Neuron (in vitro differentiated cells): ENCODE results near the gene COL5A1.

ENCODE experiments used
- H2AFZ ChIP-seq: one replicate; pipeline ENCODE4 v1.6.1; 2013; ENCODE audit warnings: low read depth, mild to moderate bottlenecking, inconsistent platforms, low read length, moderate library complexity
- H3K27me3 ChIP-seq: one replicate; pipeline ENCODE4 v1.6.1; 2013; ENCODE audit warnings: low read length; ENCODE audit not compliant: insufficient read depth
- H3K36me3 ChIP-seq: one replicate; pipeline ENCODE4 v1.6.1; 2013; ENCODE audit warnings: low read length; ENCODE audit not compliant: insufficient read depth
- H3K4me1 ChIP-seq: one replicate; pipeline ENCODE4 v1.6.1; 2013; ENCODE audit warnings: low read length; ENCODE audit not compliant: insufficient read depth
- H3K4me3 ChIP-seq: 2 replicates; pipeline ENCODE4 v1.5.1; 2013; ENCODE audit warnings: mild to moderate bottlenecking, low read length, moderate library complexity
- H3K9me3 ChIP-seq: one replicate; pipeline ENCODE4 v1.6.1; 2013; ENCODE audit warnings: low read length

Gene COL5A1

GRCh38 chr9:134782921-134783698 is 141.5 kb downstream of the COL5A1 start:
- peaks cover 22% of the 10 kb centered on the region for H3K27me3 ChIP-seq
- H3K4me3 ChIP-seq: no peak overlapping the region
- no peaks in the 10 kb centered on the region for H3K4me1 ChIP-seq
- H3K36me3 ChIP-seq: no peaks in the 10 kb centered on the region
- H3K9me3 ChIP-seq: no peaks in the 10 kb centered on the region
- no peak overlapping the region for H2AFZ ChIP-seq

- Histone ChIP-seq H3K36me3 (no peaks in the 10 kb centered on the region), H3K4me1 (no peaks in the 10 kb centered on the region), H3K27me3 (peaks cover 20% of the 10 kb centered on the region), H3K4me3 (no peak overlapping the region), H2AFZ (no peak overlapping the region), H3K9me3 (no peaks in the 10 kb centered on the region)
These were observed 142.1 kb downstream of the COL5A1 start for GRCh38 chr9:134783699-134784039.

- no peaks in the 10 kb centered on the region for H3K9me3 ChIP-seq
- no peaks in the 10 kb centered on the region for H3K4me1 ChIP-seq
- H3K27me3 ChIP-seq: peaks cover 18% of the 10 kb centered on the region
- no peak overlapping the region for H3K4me3 ChIP-seq
- H2AFZ ChIP-seq: no peak overlapping the region
- no peaks in the 10 kb centered on the region for H3K36me3 ChIP-seq
These were observed 143.1 kb downstream of the COL5A1 start for GRCh38 chr9:134784577-134785305.

GRCh38 chr9:134785325-134786108 is 143.9 kb downstream of the COL5A1 start:
- Histone ChIP-seq H2AFZ (no peak overlapping the region), H3K4me1 (no peaks in the 10 kb centered on the region), H3K9me3 (no peaks in the 10 kb centered on the region), H3K27me3 (peaks cover 18% of the 10 kb centered on the region), H3K4me3 (no peak overlapping the region), H3K36me3 (no peaks in the 10 kb centered on the region)

- Histone ChIP-seq H3K4me3 (no peak overlapping the region), H3K27me3 (peaks cover 12% of the 10 kb centered on the region), H3K36me3 (no peaks in the 10 kb centered on the region), H3K9me3 (no peaks in the 10 kb centered on the region), H3K4me1 (no peaks in the 10 kb centered on the region), H2AFZ (no peak overlapping the region)
These were observed 146.3 kb downstream of the COL5A1 start for GRCh38 chr9:134787601-134788531.

GRCh38 chr9:134789168-134789567 is 147.6 kb downstream of the COL5A1 start:
- Histone ChIP-seq H3K4me3 (no peak overlapping the region), H3K9me3 (no peaks in the 10 kb centered on the region), H3K4me1 (no peaks in the 10 kb centered on the region), H3K27me3 (peaks cover 5% of the 10 kb centered on the region), H2AFZ (no peak overlapping the region), H3K36me3 (no peaks in the 10 kb centered on the region)

GRCh38 chr9:134791009-134791408 is 149.4 kb downstream of the COL5A1 start:
- Histone ChIP-seq H3K36me3 (no peaks in the 10 kb centered on the region), H3K9me3 (no peaks in the 10 kb centered on the region), H3K27me3 (peaks cover 6% of the 10 kb centered on the region), H3K4me3 (no peak overlapping the region), H2AFZ (no peak overlapping the region), H3K4me1 (no peaks in the 10 kb centered on the region)

GRCh38 chr9:134792627-134793026 is 151.0 kb downstream of the COL5A1 start:
- peaks cover 5% of the 10 kb centered on the region for H3K27me3 ChIP-seq
- H3K4me3 ChIP-seq: no peak overlapping the region
- no peaks in the 10 kb centered on the region for H3K9me3 ChIP-seq
- no peaks in the 10 kb centered on the region for H3K4me1 ChIP-seq
- H3K36me3 ChIP-seq: no peaks in the 10 kb centered on the region
- H2AFZ ChIP-seq: no peak overlapping the region

- Histone ChIP-seq H2AFZ (no peak overlapping the region), H3K36me3 (no peaks in the 10 kb centered on the region), H3K4me3 (no peak overlapping the region), H3K4me1 (no peaks in the 10 kb centered on the region), H3K27me3 (peaks cover 5% of the 10 kb centered on the region), H3K9me3 (no peaks in the 10 kb centered on the region)
These were observed 151.9 kb downstream of the COL5A1 start for GRCh38 chr9:134793288-134794188.

- Histone ChIP-seq H3K36me3 (no peaks in the 10 kb centered on the region), H2AFZ (no peak overlapping the region), H3K4me1 (no peaks in the 10 kb centered on the region), H3K9me3 (no peaks in the 10 kb centered on the region), H3K27me3 (peaks cover 5% of the 10 kb centered on the region), H3K4me3 (no peak overlapping the region)
These were observed 153.2 kb downstream of the COL5A1 start for GRCh38 chr9:134794663-134795370.

- Histone ChIP-seq H3K4me1 (no peaks in the 10 kb centered on the region), H3K27me3 (peaks cover 5% of the 10 kb centered on the region), H3K36me3 (no peaks in the 10 kb centered on the region), H3K4me3 (no peak overlapping the region), H2AFZ (no peak overlapping the region), H3K9me3 (no peaks in the 10 kb centered on the region)
These were observed 153.8 kb downstream of the COL5A1 start for GRCh38 chr9:134795446-134795845.
